ENCODE data around the gene HIVEP3.

HIVEP3 gene

GRCh38 chr1:41752514-41753170 is 166.1 kb downstream of the HIVEP3 start:
- no peak for DNase-seq

- no peak for DNase-seq
Measured at GRCh38 chr1:41751804-41752513, 166.8 kb downstream of the HIVEP3 start.

DNA sequence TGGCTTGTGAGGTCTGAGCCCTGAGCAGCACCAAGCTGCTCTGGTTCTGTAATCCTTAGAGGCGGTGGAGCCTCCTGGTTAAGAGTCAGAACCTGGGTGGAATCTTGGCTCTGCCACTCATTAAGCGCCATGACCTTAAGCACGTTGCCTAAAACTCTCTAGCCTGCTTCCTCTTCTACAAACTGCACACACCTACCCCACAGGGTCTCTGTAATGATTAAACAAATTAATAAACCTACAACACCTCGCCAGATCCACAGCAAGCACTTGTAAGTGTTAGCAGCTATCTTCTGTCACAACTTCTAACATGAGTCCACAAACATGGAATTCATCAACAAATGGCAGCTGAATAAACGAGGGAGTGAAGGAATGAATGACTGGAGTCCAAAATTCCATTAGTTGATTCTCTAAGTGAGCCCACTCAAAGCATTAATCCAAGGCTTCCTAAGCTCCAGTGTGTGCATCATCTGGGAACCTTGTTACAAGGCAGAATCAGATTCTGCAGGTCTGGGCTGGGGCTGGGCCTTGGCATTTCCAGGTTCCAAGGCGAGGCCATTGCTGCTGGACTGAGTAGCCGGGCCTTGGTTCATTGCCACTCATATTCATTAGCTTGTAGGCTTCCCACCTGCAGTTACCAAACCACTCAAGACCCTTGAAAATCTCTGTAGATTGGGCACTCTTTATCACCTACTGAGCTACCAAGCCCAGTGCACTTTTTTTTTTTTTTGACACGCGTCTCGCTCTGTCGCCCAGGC is 168.6 kb downstream of the HIVEP3 start:
- no peak for DNase-seq

DNA sequence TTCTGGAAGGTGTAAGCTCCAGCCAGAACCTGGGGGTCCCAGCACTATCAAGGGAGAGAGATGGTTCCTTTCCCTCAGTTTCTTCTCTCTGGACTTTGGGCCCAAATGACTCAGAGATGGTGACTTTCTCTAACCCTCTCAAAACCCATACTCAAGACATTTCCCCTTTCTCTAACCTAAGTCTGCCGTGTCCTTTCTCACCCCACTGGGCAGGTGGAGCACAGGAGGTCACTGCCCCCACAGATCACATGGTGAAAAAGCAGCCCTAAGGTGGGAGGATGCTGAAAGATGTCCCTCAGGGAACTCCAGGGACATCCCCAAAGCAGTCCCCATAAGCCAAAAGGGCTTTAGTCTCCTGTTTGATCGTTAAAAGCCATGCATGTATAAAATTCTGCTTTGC is 173.7 kb downstream of the HIVEP3 start:
- no peak for DNase-seq

GRCh38 chr1:41743366-41743765 is 175.4 kb downstream of the HIVEP3 start:
- no peak for DNase-seq

GRCh38 chr1:41742219-41742618 is 176.5 kb downstream of the HIVEP3 start:
- DNase-seq: peak; percentile 33 to 70 (median 36)

DNA sequence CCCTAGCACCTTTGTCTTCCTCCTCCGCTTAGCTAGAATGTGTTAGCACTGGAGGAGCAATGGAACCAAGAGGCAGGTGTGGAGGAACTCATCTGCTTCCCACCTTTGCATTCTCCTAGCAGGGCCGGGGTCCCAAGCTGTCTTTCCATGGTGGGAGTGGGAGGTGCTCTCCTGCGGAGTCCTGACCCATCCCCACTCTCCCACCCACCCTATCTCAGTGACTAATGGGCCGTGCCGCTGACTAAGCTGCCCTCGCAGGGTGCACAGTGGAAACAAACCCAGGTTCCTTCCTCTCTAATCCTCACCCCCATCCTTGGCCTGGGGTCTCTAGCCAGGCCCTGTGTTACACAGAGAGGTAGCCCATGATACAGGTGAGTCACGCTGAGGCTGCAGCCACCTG is 177.5 kb downstream of the HIVEP3 start:
- DNase-seq: no peak

DNA sequence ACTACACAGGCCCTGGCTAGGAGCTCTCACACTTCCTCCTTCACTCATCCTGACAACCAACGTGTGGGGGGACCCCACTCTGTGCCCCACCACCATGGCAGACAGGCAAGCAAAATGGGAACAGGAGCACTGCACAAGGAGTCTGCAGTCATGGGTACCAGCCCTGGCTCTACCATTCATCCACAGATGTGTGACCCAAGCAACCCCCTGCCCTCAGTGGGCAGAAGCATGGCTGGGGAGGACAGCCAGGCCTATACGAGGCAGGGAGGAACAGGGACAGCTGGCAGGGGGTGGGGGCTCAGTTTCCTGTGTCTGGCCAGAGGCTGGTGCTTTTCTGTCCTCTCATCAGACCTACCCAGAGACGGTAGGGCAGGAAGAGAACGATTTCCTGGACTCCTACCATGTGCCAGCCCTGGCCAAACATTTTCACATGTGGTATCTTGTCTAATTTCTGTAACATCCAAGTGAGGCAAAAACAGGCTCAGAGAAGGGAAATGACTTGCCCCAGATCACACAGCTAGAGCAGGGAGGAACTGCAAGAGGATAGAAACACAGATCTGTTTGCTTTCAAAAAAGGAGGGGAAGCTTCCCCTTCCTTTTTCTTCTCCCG is 178.0 kb downstream of the HIVEP3 start:
- DNase-seq: no peak

DNA sequence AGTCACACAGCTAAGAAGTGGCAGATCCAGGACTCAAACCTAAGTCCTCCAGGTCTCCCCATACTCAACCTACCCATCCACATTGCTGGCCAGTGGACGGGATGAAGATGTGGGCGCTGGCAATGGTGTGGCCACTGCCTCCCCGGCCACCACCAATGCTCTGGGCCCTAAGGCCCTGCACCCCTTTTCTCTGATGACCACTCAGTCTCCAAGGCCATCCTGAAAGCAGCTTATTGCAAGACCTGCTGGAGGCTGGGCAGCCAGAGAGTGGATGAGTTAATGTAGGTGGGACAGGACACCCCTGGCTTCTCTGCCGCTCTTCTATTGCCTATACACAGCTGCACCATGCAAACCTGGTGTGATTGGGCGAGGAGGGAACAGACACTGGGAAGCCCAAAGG is 178.7 kb downstream of the HIVEP3 start:
- no peak for DNase-seq

DNA sequence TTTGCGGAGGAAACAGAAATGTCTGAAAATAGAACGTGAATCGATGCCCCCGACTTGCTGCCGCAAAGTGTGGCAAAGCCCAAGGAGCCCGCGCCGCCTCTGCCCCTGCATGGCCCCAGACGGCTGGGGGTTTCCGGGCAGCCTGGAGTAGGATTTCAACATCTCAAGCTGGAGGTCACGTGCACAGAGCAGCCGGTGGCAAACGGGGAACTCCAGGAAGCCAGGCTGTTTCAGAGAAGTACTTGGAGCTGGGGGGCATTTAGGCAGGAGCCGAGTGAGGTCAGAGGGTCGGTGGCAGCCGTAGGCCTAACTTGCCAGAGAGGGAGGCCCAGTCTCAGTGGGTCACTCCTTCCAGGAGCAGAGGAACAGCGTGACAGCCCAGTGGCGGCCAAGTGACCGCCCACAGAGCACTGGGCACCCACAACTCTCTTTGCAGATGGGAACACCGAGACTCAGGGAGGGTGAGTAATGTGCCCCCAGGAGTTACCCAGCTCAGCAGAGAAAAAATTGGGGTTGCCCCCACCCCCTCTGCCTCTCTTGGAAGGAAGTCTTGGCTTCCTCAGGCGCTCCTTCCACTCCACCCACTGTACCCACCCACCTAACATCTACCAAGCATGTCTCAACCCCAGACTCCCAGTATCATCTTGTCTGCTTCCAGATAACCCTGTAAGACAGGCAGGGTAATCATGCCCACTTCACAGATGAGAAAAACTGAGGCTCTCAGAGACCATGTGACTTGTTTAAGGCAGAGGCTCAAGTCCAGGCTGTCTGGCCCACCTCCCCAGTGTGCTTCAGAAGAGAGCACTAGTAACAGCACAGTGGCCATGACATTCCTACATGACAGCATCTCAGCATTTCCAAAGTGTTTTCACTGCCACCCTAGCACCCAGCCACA is 179.4 kb downstream of the HIVEP3 start:
- peak in 1 of 3 experiments; percentile 77 for DNase-seq

- DNase-seq: peak in 1 of 3 experiments; percentile 43
Measured at GRCh38 chr1:41738475-41738874, 180.2 kb downstream of the HIVEP3 start.

GRCh38 chr1:41738006-41738405 is 180.7 kb downstream of the HIVEP3 start:
- no peak for DNase-seq

- DNase-seq: peak; percentile 54 to 97 (median 71)
Measured at GRCh38 chr1:41735631-41736260, 183.0 kb downstream of the HIVEP3 start.

- DNase-seq: no peak
Measured at GRCh38 chr1:41735139-41735538, 183.6 kb downstream of the HIVEP3 start.

DNA sequence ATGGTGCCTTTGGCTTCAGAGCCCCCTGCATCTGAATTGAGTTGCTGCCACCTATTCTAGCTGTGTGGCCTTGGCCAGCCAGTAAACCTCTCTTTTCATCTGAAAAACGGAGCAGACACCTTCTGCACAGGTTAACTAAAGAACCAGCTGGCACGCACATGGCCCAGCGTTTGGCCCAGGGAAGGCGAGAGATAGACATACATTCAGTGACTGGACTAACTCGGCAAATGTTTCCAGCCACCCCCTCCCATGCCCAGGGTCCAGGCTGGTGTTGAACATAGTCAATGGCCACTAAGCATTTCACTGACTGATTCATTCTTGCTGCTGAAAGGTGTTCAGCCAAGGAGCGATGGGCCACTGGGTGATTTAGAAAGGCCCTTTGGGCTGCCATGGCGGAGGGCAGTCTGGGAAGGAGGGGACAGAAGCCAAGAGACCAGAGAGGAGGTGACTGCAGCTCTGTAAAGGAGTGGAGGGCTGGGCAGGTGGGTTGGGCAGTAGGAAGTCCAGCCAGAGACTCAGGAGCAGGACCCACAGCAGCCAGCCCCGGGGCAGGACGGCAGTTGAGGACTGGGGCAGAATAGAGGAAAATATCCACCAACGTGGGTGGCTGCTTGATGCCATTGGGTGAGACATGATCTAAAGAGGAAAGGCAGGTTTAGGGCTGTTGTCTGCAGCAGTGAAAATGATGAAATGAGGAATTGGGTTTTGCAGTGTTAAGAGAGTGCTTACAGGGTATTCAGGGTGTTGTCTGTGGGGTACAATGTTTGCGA is 184.3 kb downstream of the HIVEP3 start:
- no peak for DNase-seq

- DNase-seq: no peak
Measured at GRCh38 chr1:41733725-41734124, 185.0 kb downstream of the HIVEP3 start.

DNA sequence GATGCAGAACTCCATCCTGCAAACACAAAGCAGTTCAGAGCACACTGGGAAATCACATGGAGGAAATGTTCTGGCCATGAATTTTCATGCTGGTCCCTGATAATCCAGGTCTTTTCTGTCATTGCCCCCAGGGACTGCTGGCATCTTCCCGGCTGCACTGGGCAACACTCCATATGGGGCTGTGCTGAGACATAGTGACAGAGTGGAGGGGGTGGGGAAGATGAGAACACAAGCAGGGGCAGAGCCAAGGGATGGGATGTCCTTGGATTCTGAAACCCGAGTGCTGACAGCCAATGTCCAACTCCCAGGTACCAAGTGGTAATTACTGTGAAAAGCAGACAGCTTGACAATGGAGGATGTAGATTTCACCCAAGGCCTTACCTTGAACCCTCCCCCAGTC is 185.7 kb downstream of the HIVEP3 start:
- DNase-seq: peak in 1 of 3 experiments; percentile 44

DNA sequence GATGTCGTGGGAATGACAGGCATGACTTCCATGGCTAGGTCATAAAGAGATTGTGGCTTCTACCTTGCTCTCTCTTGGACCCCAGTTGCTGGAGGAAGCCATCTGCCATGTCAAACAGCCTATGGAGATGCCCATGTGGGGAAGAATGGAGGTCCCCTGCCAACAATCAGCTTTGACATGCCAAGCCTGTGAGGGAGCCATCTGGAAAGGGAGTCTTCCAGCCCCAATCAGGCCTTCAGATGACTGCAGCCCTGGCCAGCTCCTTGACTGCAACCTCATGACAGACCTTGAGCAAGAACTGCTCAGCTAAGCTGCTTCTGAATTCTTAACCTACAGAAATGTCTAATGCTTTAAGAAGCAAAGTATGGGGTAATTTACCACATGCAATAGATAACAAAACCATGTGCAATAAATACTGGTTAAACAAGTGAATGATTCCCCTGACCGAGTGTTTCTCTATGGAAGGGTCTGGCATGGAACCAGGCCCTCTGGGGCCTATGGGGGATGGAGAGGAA is 187.1 kb downstream of the HIVEP3 start:
- no peak for DNase-seq

DNA sequence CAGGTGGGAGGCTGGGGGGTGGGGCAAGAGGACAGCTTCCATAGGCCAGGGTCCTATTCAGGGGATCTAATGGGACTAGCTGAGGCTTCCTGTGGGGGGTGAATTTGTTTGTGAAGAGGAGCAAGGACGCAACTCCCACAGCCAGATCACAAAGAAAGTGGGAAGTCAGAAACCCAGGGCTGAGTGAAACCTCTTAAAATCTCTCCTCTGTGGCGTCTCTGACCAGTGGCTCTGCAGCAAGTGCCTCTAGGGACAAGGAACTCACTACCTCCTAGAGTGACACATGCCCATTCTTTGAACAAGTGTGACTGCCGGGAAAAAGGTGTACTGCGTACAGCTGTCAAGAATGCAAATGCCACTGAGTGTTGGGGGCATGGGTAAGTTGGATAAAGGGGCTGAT is 187.9 kb downstream of the HIVEP3 start:
- no peak for DNase-seq

GRCh38 chr1:41728403-41729202 is 190.1 kb downstream of the HIVEP3 start:
- DNase-seq: peak in 1 of 3 experiments; percentile 33

All from NCI-H1417 (cell line).